IPS DF 6.9 (cell line): ENCODE measurements around the gene RER1.

ENCODE experiments used
- DNase-seq: peaks from one replicate; pipeline ENCODE4 v3.0.0-alpha.2; 2013; ENCODE audit warnings: low read depth, low spot score
- H3K27ac ChIP-seq: one replicate; pipeline ENCODE4 v1.5.1; 2013; ENCODE audit warnings: low read length, control low read depth
- H3K27me3 ChIP-seq: 2 replicates; pipeline ENCODE4 v1.6.1; 2013; ENCODE audit warnings: mild to moderate bottlenecking, low read length; ENCODE audit not compliant: control insufficient read depth, insufficient read depth
- H3K36me3 ChIP-seq: 2 replicates; pipeline ENCODE4 v1.6.1; 2013; ENCODE audit warnings: low read length; ENCODE audit not compliant: control insufficient read depth, insufficient read depth
- H3K4me1 ChIP-seq: 2 replicates; pipeline ENCODE4 v1.6.1; 2013; ENCODE audit warnings: low read length; ENCODE audit not compliant: control insufficient read depth, insufficient read depth
- H3K4me3 ChIP-seq: 2 replicates; pipeline ENCODE4 v1.5.1; 2013; ENCODE audit warnings: mild to moderate bottlenecking, low read length
- H3K9me3 ChIP-seq: 2 replicates; pipeline ENCODE4 v1.6.1; 2013; ENCODE audit warnings: low read length, inconsistent platforms; ENCODE audit not compliant: control insufficient read depth, insufficient read depth
- WGBS: extraction: QIAGEN DNeasy Blood & Tissue Kit; methylation state at CpG from one replicate; pipeline ENCODE4 v1.1.7; 2013; ENCODE audit warnings: mixed read lengths, missing lambda C conversion rate; ENCODE audit not compliant: insufficient read length, insufficient coverage; 5-methylcytosine and 5-hydroxymethylcytosine counted together

The RER1 gene

DNA sequence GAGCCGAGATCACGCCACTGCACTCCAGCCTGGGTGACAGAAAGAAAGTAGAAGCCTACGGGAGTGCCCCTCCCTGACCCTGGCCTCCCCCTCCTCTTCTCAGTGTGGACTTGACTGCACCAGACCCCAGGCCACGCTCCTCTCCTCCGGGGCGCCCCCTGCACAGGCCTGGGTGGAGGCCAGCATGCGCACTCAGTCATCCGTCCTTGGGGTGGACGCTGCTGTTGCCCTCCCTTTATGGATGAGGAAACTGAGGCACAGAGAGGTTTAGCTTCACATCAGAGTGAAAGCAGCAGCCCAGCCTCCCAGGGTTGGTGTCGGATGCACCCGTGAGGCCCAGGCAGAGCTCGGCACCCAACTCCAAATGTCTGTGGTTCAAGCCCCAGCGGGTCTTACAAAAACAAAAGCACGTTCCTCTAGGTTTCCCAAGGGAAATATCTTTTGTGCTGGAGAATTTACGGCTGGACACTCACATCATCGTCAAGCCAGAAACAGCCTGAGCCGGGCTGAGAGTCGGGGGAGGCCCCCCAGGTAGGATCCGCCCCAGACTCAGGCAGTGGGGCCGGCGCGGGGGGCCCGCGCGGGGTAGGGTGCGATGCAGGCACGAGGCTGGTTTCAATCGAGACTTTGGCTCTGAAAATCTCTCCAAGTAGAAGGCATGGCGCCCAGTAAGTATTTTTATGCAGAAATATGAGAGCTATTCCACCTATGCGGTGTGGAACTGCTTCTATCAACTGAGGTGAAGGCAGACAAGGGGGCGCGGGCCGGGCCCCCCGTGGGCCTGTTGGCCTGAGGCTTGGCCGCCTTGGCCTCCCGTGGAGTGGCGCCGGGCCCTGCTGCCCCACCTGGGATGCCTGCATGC lies 36.9 kb upstream of the RER1 start:
- H3K36me3 ChIP-seq, result no peaks in the 10 kb centered on the region; the same call in 1 of the 2 replicates
- H3K4me3 ChIP-seq, result no peak overlapping the region
- H3K4me1 ChIP-seq, result no peaks in the 10 kb centered on the region
- H3K27ac ChIP-seq, result no peak overlapping the region
- no peaks in the 10 kb centered on the region for H3K9me3 ChIP-seq
- H3K27me3 ChIP-seq, result no peaks in the 10 kb centered on the region
- DNase-seq, result no peak
- no CpG with 5 or more reads among the region's 38 CpGs for WGBS

DNA sequence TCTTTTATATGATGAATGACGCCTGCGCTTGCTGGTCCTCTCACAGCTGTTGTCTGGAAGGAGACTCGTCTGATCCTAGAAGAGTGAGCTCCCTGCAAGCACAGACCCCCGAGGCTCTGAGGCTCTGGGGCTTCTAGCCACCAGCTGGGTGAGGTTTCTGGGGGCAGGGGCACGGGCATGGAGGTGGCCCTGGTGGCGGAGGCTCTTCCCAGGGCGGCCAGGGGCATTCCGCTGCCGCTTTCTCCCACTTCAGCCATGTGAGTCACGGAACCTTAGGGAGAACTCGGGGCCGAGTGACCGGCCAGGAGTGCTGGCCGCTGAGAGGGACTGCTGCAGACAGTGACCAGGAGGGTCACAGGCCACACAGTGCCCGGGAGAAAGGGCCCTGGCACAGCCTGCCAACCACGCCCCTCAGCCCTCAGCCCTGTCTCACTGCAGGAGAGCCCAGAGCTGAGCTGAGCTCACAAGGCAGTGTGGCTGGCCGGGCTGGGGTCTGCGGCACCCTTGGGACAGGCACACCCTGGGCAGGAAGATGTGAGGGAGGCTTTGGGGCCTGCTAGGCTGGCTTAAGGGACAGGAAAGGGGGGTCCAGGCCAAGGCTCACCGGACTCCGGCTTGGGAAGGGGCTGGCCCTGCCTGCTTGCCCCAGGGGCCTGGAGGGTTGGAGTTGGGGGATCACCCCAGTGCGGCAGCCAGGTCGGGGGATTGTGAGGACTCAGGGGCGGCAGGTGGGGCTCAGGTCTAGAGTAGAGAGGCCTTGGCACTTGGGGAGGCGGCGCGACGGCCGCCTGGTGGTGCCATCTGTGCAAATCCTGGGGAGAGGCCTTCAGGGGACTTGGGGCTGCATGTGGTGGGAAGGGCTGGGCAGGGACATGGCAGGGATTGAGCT lies 36.0 kb upstream of the RER1 start:
- no peak overlapping the region for H3K4me3 ChIP-seq
- WGBS, result no CpG with 5 or more reads among the region's 28 CpGs
- no peak for DNase-seq
- no peaks in the 10 kb centered on the region for H3K27me3 ChIP-seq
- no peaks in the 10 kb centered on the region for H3K4me1 ChIP-seq
- H3K36me3 ChIP-seq, result no peaks in the 10 kb centered on the region; the same call in 1 of the 2 replicates
- H3K27ac ChIP-seq, result no peak overlapping the region
- no peaks in the 10 kb centered on the region for H3K9me3 ChIP-seq

DNA sequence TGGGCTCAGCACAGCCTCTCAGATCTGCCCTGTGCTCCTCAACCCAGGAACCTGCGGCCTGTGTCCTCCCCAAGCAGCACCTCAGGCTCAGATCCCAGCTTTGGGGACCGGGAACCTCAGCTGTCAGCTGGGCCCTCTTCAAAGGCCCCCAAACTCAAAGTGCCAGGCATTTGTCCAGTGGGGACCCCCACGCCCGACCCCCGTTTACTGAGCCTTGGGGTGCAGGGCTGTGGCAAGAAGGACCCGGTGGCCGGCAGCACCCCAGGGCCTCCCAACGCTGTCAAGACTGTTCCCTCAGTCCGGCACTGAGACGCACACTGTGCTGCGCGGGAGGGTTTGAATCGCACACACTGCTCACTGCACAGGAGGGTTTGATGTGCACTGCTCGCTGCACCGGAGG lies 35.2 kb upstream of the RER1 start:
- Histone ChIP-seq H3K36me3 (no peaks in the 10 kb centered on the region), H3K27ac (no peak overlapping the region), H3K4me3 (no peak overlapping the region), H3K4me1 (no peaks in the 10 kb centered on the region), H3K27me3 (no peaks in the 10 kb centered on the region), H3K9me3 (no peaks in the 10 kb centered on the region)
- no peak for DNase-seq
- WGBS, result no CpG with 5 or more reads among the region's 15 CpGs

DNA sequence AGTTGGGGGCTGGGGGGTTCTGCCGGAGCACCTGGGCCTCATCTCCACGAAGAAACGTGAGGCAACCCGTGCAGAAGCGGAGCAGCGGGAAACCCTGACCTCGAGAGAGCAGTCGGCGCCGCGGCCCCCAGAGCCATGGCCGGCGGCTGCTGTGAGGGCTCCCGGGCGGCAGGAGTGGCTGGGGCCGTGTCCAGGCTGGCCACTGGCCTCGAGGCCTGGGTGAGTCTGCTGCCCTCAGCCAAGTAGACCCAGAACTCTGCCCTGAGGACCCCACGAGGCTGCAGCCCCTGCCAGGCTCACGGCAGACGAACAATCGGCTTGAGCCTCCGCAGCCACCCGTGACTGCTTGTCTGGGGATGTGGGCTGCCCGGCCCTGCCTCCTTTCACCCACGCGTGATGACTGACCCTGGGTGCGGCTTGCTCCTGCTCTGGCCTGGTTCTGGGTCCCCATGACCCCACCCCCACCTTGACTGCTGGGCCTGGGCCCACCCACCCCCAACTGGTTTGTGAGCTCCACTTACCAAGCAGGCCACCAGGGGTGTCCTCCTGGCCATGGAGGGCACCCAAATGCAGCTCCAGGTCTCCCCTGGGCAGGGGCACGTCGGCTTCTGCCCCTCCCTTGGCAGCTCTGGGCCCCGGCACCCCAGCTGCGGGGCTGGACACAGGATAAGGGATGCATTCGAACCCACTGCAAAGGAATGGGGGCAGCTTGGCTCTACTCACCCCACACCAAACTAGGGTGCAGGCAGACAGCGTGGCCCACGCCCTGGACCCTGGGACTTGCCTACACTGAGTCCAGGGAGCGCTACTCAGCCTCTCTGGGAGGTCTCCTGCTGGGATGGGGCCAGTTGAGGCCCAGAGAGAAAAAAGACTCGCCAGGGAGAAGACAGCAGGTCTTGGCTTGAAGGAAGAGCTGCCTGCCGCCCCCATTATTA lies 34.5 kb upstream of the RER1 start:
- Histone ChIP-seq H3K27me3 (no peaks in the 10 kb centered on the region; the same call in 1 of the 2 replicates), H3K4me3 (no peak overlapping the region)
- no CpG with 5 or more reads among the region's 37 CpGs for WGBS

DNA sequence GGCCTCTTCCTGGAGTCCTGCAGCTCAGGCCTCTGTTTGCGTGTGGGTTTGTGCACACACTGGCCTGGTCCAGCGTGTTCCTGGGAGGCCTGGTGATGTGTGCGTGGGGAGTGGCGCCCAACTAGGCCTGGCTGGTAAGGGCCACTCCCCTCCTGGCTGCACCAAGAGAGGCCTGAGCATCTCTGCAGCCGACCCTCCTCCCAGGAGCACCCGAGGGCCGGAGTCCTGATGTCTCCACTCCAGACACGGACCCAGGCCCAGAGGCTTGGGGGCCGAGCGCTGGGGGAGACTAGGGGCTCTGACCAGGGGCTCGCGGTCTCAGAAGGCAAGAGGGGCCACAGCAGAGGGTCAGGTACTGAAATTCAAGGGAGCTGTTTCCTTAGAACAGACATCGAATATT lies 33.6 kb upstream of the RER1 start:
- H3K27me3 ChIP-seq, result no peaks in the 10 kb centered on the region; the same call in 1 of the 2 replicates
- no peaks in the 10 kb centered on the region for H3K4me1 ChIP-seq
- DNase-seq, result no peak
- no peak overlapping the region for H3K27ac ChIP-seq
- no CpG with 5 or more reads among the region's 13 CpGs for WGBS
- H3K36me3 ChIP-seq, result no peaks in the 10 kb centered on the region
- no peak overlapping the region for H3K4me3 ChIP-seq
- H3K9me3 ChIP-seq, result no peaks in the 10 kb centered on the region

More for the DNA sequence above, 34.5 kb upstream of the RER1 start:
- H3K36me3 ChIP-seq, result no peaks in the 10 kb centered on the region
- H3K27ac ChIP-seq, result no peak overlapping the region
- no peaks in the 10 kb centered on the region for H3K9me3 ChIP-seq
- no peaks in the 10 kb centered on the region for H3K4me1 ChIP-seq
- DNase-seq, result no peak

DNA sequence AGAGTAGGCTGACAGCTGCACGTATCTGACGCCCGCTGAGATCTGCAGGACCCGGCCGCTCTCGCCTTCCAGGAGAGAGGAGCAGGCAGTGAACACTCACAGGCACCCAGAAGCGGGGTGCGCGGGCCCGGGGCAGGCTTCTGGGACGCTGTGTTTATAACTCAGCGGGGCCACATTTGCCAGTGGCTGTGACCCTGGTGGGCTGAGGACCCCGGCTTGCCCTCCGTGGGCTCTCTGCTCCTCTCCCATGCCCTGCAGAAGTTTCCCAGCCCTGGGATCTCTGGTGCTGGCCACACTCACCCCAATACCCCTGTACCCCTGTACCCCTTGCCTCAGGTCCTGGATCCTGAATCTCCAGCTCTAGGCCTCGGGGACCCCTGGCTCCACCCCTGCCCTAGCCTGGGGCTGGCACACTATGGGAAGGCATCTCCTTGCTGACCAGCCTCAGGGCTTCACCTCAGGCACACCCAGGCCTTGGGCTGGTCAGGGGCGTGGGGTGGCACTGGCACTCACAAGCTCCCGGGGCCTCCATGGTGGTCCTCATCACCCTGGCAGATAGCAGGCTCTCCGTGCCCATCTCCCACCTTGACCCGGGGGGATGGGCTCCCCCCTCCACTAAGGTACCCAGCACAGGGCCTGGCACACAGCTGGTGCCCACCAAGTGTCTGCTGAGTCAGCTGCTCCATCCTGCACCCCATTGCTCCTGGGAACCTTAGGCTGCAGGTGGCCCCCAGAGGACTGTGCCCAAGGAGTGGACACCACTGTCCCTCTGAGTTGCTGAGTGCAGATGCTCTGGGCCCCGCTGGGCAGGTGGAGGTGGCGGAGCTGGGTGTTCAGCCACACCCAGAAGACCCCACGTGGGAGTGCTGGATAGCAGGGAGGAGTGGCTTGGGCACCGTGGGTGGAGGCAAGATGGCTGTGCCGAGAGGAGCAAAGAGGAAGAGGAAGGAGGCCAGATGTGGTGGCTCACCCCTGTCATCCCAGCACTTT lies 32.7 kb upstream of the RER1 start:
- no peaks in the 10 kb centered on the region for H3K4me1 ChIP-seq
- no peak for DNase-seq
- no peaks in the 10 kb centered on the region for H3K36me3 ChIP-seq
- no peak overlapping the region for H3K4me3 ChIP-seq
- WGBS, result no CpG with 5 or more reads among the region's 24 CpGs
- no peaks in the 10 kb centered on the region for H3K9me3 ChIP-seq
- no peaks in the 10 kb centered on the region; the same call in 1 of the 2 replicates for H3K27me3 ChIP-seq
- no peak overlapping the region for H3K27ac ChIP-seq

DNA sequence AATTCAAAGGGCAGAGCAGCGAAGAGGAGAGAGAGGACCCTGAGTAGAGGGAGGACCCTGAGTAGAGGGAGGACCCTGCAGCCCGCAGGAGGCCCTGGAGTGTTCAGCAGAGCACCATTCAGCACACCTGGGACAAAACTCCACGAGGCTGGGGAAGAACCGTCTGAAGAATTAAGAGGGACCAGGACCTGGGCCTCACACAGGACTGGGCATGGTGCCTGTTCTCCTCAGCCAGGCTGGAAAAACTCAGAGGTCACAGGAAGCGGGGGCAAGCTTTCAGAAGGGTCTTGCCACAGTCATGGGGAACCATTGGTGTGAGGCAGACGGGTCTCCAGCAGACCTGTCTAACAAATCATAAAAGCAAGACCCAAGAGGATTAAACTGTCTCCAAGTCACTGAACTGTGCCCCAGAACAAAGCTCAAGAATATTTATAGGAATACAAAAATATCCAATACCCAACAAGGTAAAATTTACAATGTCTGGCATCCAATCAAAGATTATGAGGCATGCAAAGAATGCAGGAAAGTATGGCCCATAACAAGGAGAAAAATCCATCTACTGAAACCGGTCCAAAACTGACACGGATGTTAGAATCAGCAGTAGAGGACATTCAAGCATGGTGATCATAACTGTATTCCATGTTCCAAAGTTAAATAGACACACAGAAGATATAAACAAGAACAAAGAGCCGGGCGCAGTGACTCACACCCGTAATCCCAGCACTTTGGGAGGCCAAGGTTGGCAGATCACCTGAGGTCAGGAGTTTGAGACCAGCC lies 30.9 kb upstream of the RER1 start:
- DNase-seq, result no peak
- WGBS, result no CpG with 5 or more reads among the region's 11 CpGs
- Histone ChIP-seq H3K27me3 (no peaks in the 10 kb centered on the region; the same call in 1 of the 2 replicates), H3K4me1 (no peaks in the 10 kb centered on the region), H3K4me3 (no peak overlapping the region), H3K9me3 (no peaks in the 10 kb centered on the region), H3K36me3 (no peaks in the 10 kb centered on the region), H3K27ac (no peak overlapping the region)

DNA sequence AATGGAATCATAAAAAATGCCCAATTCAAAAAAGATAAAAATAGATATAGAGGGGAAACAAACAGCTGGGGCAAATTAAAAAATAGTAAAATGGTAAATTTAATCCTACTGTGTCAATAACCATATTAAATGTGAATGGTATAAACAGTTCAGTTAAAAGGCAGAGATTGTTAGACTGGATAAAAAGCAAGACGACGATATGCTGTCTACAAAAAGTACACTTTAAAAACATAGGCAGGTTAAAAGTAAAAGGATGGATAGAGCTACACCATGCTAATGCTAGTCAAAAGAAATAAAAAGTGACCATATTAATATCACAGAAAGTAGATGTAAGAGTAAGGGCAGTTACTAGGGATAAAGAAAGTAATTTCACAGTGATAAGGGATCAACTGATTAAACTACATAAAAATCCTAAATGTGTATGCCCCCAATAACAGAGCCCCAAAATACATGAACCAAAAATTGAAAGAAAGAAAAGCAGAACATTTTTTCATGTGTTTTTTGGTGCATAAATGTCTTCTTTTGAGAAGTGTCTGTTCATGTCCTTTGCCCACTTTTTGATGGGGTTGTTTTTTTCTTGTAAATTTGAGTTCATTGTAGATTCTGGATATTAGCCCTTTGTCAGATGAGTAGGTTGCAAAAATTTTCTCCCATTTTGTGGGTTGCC lies 27.7 kb upstream of the RER1 start:
- WGBS, result no CpG with 5 or more reads among the region's 2 CpGs
- no peak overlapping the region for H3K27ac ChIP-seq
- no peak overlapping the region for H3K4me3 ChIP-seq
- no peak for DNase-seq
- no peaks in the 10 kb centered on the region for H3K4me1 ChIP-seq
- no peaks in the 10 kb centered on the region; the same call in 1 of the 2 replicates for H3K27me3 ChIP-seq
- H3K36me3 ChIP-seq, result no peaks in the 10 kb centered on the region
- H3K9me3 ChIP-seq, result no peaks in the 10 kb centered on the region
